IMR-90 (cell line): ENCODE measurements around the gene ACOX1. TPM values are rescaled to one million over a fixed set of nuclear protein-coding genes. Genes with fewer than 3 reads are reported as not detected.

ENCODE experiments used
- ATAC-seq: fragments of 200-7000 bp; cut with Tn5 transposase; 2 replicates; pipeline ENCODE4 v1.9.1; 2020; ENCODE audit warnings: low read depth, mild to moderate bottlenecking, moderate library complexity
- BruUV-seq: library from RNA; stranded (reverse); fragments of 400-500 nt; replicated peaks from 2 replicates; lab custom pipeline; 2021; lab: Mats Ljungman, UMichigan
- CTCF ChIA-PET: fragments of 300-600 bp; formaldehyde crosslinking; extraction: SDS; loops from one replicate; lab custom pipeline; 2021; ENCODE audit warnings: antibody characterized with exemption; lab: Yijun Ruan, JAX
- POLR2A ChIA-PET: fragments of 300-600 bp; sonication (Branson Sonifier 250); formaldehyde crosslinking; loops from one replicate; lab custom pipeline; 2022; ENCODE audit warnings: antibody characterized with exemption; ENCODE audit not compliant: unreplicated experiment; lab: Charles Lee
- DNase-seq: peaks from one replicate; pipeline ENCODE4 v3.0.0; 2013
- H2AFZ ChIP-seq: replicated peaks from 2 replicates; pipeline ENCODE3; 2013; ENCODE audit warnings: low read length, mild to moderate bottlenecking; ENCODE audit not compliant: poor library complexity
- H2AK5ac ChIP-seq: 2 replicates; pipeline ENCODE4 v1.6.1; 2013; ENCODE audit warnings: low read depth, low read length, inconsistent platforms
- H2AK9ac ChIP-seq: replicated peaks from 2 replicates; pipeline ENCODE3; 2013; ENCODE audit warnings: mild to moderate bottlenecking, low read depth, low read length, moderate library complexity; ENCODE audit not compliant: poor library complexity
- H2BK120ac ChIP-seq: 2 replicates; pipeline ENCODE4 v1.6.1; 2013; ENCODE audit warnings: low read depth, low read length, inconsistent platforms
- H2BK15ac ChIP-seq: 3 replicates; pipeline ENCODE4 v1.6.1; 2013; ENCODE audit warnings: low read depth, low read length, inconsistent platforms
- H2BK20ac ChIP-seq: 2 replicates; pipeline ENCODE4 v1.6.1; 2013; ENCODE audit warnings: low read depth, mild to moderate bottlenecking, inconsistent platforms, low read length, moderate library complexity
- H2BK5ac ChIP-seq: 2 replicates; pipeline ENCODE4 v1.6.1; 2013; ENCODE audit warnings: mild to moderate bottlenecking, low read depth, low read length, inconsistent platforms; ENCODE audit not compliant: poor library complexity, severe bottlenecking
- H3K14ac ChIP-seq: replicated peaks from 2 replicates; pipeline ENCODE4 v1.6.1; 2013; ENCODE audit warnings: low read depth, low read length, inconsistent platforms
- H3K18ac ChIP-seq: 2 replicates; pipeline ENCODE4 v1.6.1; 2013; ENCODE audit warnings: low read depth, low read length, control low read depth
- H3K23ac ChIP-seq: 2 replicates; pipeline ENCODE4 v1.6.1; 2013; ENCODE audit warnings: low read depth, low read length, inconsistent platforms
- H3K27ac ChIP-seq: 2 replicates; pipeline ENCODE4 v1.5.1; 2013; ENCODE audit warnings: mild to moderate bottlenecking, control low read depth, low read length; ENCODE audit not compliant: insufficient read depth
- H3K27me3 ChIP-seq: 2 replicates; pipeline ENCODE4 v1.6.1; 2013; ENCODE audit warnings: low read length; ENCODE audit not compliant: control insufficient read depth, insufficient read depth
- H3K36me3 ChIP-seq: 2 replicates; pipeline ENCODE4 v1.6.1; 2013; ENCODE audit warnings: low read length, mixed read lengths; ENCODE audit not compliant: control insufficient read depth, insufficient read depth
- H3K4ac ChIP-seq: 2 replicates; pipeline ENCODE4 v1.6.1; 2013; ENCODE audit warnings: low read depth, low read length, inconsistent platforms
- H3K4me1 ChIP-seq: 2 replicates; pipeline ENCODE4 v1.6.1; 2013; ENCODE audit warnings: low read length, mixed read lengths; ENCODE audit not compliant: control insufficient read depth, insufficient read depth
- H3K4me2 ChIP-seq: 2 replicates; pipeline ENCODE4 v1.6.1; 2013; ENCODE audit warnings: low read depth, mild to moderate bottlenecking, control low read depth, low read length, moderate library complexity
- H3K4me3 ChIP-seq: 2 replicates; pipeline ENCODE4 v1.5.1; 2013; ENCODE audit warnings: low read depth, mild to moderate bottlenecking, control low read depth, low read length, moderate library complexity; ENCODE audit not compliant: insufficient read depth
- H3K56ac ChIP-seq: 2 replicates; pipeline ENCODE4 v1.6.1; 2013; ENCODE audit warnings: low read length, inconsistent platforms; ENCODE audit not compliant: insufficient read depth; ENCODE audit errors: extremely low read depth
- H3K79me1 ChIP-seq, 2 experiments: 2 replicates each; pipeline ENCODE4 v1.6.1; 2013; ENCODE audit warnings: low read length in 2 of 2, inconsistent platforms in 1 of 2, low read depth in 1 of 2
- H3K9ac ChIP-seq: 2 replicates; pipeline ENCODE4 v1.6.1; 2013; ENCODE audit warnings: low read depth, low read length, control low read depth
- H3K9me1 ChIP-seq: 2 replicates; pipeline ENCODE4 v1.6.1; 2013; ENCODE audit warnings: low read length, inconsistent platforms; ENCODE audit not compliant: insufficient read depth
- H3K9me3 ChIP-seq: 2 replicates; pipeline ENCODE4 v1.6.1; 2013; ENCODE audit warnings: low read length; ENCODE audit not compliant: control insufficient read depth, insufficient read depth
- H4K20me1 ChIP-seq: 2 replicates; pipeline ENCODE4 v1.6.1; 2013; ENCODE audit warnings: low read length, inconsistent platforms; ENCODE audit not compliant: insufficient read depth
- H4K5ac ChIP-seq: 2 replicates; pipeline ENCODE4 v1.6.1; 2013; ENCODE audit warnings: mild to moderate bottlenecking, low read depth, low read length, control low read depth
- H4K8ac ChIP-seq, 2 experiments: 2 replicates each; pipeline ENCODE4 v1.6.1; 2013; ENCODE audit warnings: low read depth in 2 of 2, low read length in 2 of 2, control low read depth in 1 of 2, inconsistent platforms in 1 of 2
- H4K91ac ChIP-seq: 2 replicates; pipeline ENCODE4 v1.6.1; 2013; ENCODE audit warnings: low read depth, low read length, inconsistent platforms; ENCODE audit not compliant: insufficient read depth
- BHLHE40 ChIP-seq: fragments of 150-350 bp; IDR thresholded peaks from 2 replicates; pipeline ENCODE4 v1.6.1; 2016; ENCODE audit warnings: mild to moderate bottlenecking, low read depth, low read length
- CEBPB ChIP-seq: IDR thresholded peaks from 2 replicates; pipeline ENCODE4 v1.6.1; 2012; ENCODE audit warnings: low read depth, low read length, improper control_type of control experiment
- CHD1 ChIP-seq: IDR thresholded peaks from 2 replicates; pipeline ENCODE4 v1.6.1; 2012; ENCODE audit warnings: low read depth, low read length, improper control_type of control experiment
- FOS ChIP-seq: fragments of 150-350 bp; IDR thresholded peaks from 2 replicates; pipeline ENCODE4 v1.6.1; 2016; ENCODE audit warnings: low read depth, low read length
- MAFK ChIP-seq: IDR thresholded peaks from 2 replicates; pipeline ENCODE4 v1.6.1; 2012; ENCODE audit warnings: low read depth, low read length, improper control_type of control experiment
- MAZ ChIP-seq: IDR thresholded peaks from 2 replicates; pipeline ENCODE4 v1.6.1; 2012; ENCODE audit warnings: low read depth, mild to moderate bottlenecking, low read length, improper control_type of control experiment, moderate library complexity, borderline replicate concordance
- MXI1 ChIP-seq: IDR thresholded peaks from 2 replicates; pipeline ENCODE4 v1.6.1; 2012; ENCODE audit warnings: low read depth, mild to moderate bottlenecking, low read length, moderate library complexity, borderline replicate concordance
- NFE2L2 ChIP-seq: fragments of 150-350 bp; IDR thresholded peaks from 2 replicates; pipeline ENCODE4 v1.6.1; 2016; ENCODE audit warnings: low read depth, mild to moderate bottlenecking, low read length
- POLR2A ChIP-seq: IDR thresholded peaks from 2 replicates; pipeline ENCODE4 v1.6.1; 2012; ENCODE audit warnings: mild to moderate bottlenecking, low read depth, low read length
- RAD21 ChIP-seq: IDR thresholded peaks from 2 replicates; pipeline ENCODE4 v1.6.1; 2012; ENCODE audit warnings: low read length, improper control_type of control experiment
- RCOR1 ChIP-seq: IDR thresholded peaks from 2 replicates; pipeline ENCODE4 v1.6.1; 2012; ENCODE audit warnings: mild to moderate bottlenecking, low read length, improper control_type of control experiment; ENCODE audit not compliant: insufficient replicate concordance
- RFX5 ChIP-seq: IDR thresholded peaks from 2 replicates; pipeline ENCODE4 v1.8.0; 2012; ENCODE audit warnings: low read depth, mild to moderate bottlenecking, low read length, moderate library complexity
- SMC3 ChIP-seq: fragments of 150-350 bp; IDR thresholded peaks from 2 replicates; pipeline ENCODE4 v1.6.1; 2016; ENCODE audit warnings: low read depth, mild to moderate bottlenecking, antibody characterized with exemption, low read length, moderate library complexity
- WGBS, 2 experiments: methylation state at CpG; one replicate each; pipeline versions ENCODE4 v1.1.5 to v1.1.7; 2013; ENCODE audit warnings: missing lambda C conversion rate in 2 of 2; ENCODE audit not compliant: insufficient read length in 1 of 2; ENCODE audit errors: extremely low coverage in 2 of 2; 5-methylcytosine and 5-hydroxymethylcytosine counted together
- dilution Hi-C: fragments of 300-500 bp; cut with HindIII; formaldehyde crosslinking; loops from one replicate; pipeline ENCODE4 v1.14.3; 2018; ENCODE audit warnings: low sequenced_read_pairs; ENCODE audit not compliant: unreplicated experiment
- in situ Hi-C: fragments of 300-500 bp; cut with MboI; formaldehyde crosslinking; loops from 3 replicates; pipeline ENCODE4 v1.14.3; 2019; ENCODE audit warnings: low sequenced_read_pairs, inconsistent platforms, mixed read lengths
- intact Hi-C: fragments of 100-400 bp; cut with micrococcal nuclease; formaldehyde crosslinking; loops from 2 replicates; pipeline ENCODE4 v1.10.0; 2022
- polyA plus RNA-seq, 3 experiments: library from polyadenylated mRNA; depleted of rRNA; stranded (reverse); fragments of >200 nt; gene quantifications; 2 replicates each; pipeline ENCODE4 v1.2.3, GENCODE V29; 2012; ENCODE audit warnings: low replicate concordance in 1 of 3
- total RNA-seq: library from RNA; depleted of rRNA; stranded (reverse); fragments of >200 nt; gene quantifications from 2 replicates; pipeline ENCODE4 v1.2.3, GENCODE V29; 2012
- TF ChIP-seq, protein P1 (sequence below): conservative IDR thresholded peaks from 2 replicates; pipeline ENCODE4 v1.5.1; 2012; ENCODE audit warnings: mild to moderate bottlenecking, low read depth, low read length, improper control_type of control experiment
- TF ChIP-seq, protein P2 (sequence below): fragments of 150-350 bp; IDR thresholded peaks from 2 replicates; pipeline ENCODE4 v1.6.1; 2016; ENCODE audit warnings: low read depth, mild to moderate bottlenecking, low read length, moderate library complexity, borderline replicate concordance
- TF ChIP-seq, protein P3 (sequence below): fragments of 150-350 bp; IDR thresholded peaks from 2 replicates; pipeline ENCODE4 v1.6.1; 2017; ENCODE audit warnings: mild to moderate bottlenecking, antibody characterized with exemption, low read length, low read depth

The ACOX1 gene
- total and polyA plus RNA-seq, 2 of the 4 experiments (the other 2 are of a cell fraction): 16.1 to 94.8 TPM

DNA sequence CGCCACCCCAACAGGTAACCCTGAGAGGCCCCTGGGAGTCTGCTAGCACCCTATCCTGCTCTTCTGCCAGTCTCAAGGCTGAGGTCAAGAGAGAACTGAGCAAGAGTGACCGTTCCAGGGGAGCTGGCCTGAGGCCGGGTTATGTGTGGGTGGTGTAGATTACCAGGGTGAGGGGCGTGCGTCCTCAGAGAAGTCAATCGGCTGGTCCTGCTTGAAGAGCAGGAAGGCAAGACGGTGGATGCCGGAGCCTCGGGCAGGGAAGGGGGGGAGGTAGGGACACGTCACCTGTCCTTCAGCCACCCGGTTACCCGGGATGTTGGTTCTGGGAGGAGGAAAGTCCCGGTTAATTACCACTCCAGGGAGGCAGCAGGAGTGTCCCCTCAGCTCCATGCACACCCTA lies 79.6 kb downstream of the ACOX1 start:
- Histone ChIP-seq H2BK15ac (no peak overlapping the region), H2BK20ac (no peak overlapping the region), H2AFZ (no peak overlapping the region), H3K9ac (no peak overlapping the region), H3K27ac (no peak overlapping the region), H4K8ac (no peak overlapping the region), H3K9me1 (peaks cover 6% of the 10 kb centered on the region; the same call in 1 of the 2 replicates), H3K4me3 (no peak overlapping the region), H3K27me3 (no peaks in the 10 kb centered on the region), H4K5ac (no peak overlapping the region), H2AK9ac (no peak overlapping the region), H3K4me2 (no peak overlapping the region), H4K20me1 (no peaks in the 10 kb centered on the region), H3K14ac (no peak overlapping the region), H3K36me3 (peaks cover 30% of the 10 kb centered on the region), H4K91ac (no peak overlapping the region), H3K79me1 (peaks cover 16 to 41% of the 10 kb centered on the region in 2 experiments), H2AK5ac (no peak overlapping the region), H3K23ac (no peak overlapping the region), H3K18ac (no peak overlapping the region), H3K56ac (no peak overlapping the region), H3K4ac (no peak overlapping the region), H2BK120ac (no peak overlapping the region), H3K9me3 (no peaks in the 10 kb centered on the region), H2BK5ac (no peak overlapping the region), H3K4me1 (peaks cover 9% of the 10 kb centered on the region)
- ChIA-PET POLR2A (no interaction called here), CTCF (no interaction called here)
- dilution Hi-C loops (no loop called here), intact Hi-C loops (no loop called here), in situ Hi-C loops (no loop called here)
- ATAC-seq (no peak), DNase-seq (no peak)
- TF ChIP-seq, protein P1, sequence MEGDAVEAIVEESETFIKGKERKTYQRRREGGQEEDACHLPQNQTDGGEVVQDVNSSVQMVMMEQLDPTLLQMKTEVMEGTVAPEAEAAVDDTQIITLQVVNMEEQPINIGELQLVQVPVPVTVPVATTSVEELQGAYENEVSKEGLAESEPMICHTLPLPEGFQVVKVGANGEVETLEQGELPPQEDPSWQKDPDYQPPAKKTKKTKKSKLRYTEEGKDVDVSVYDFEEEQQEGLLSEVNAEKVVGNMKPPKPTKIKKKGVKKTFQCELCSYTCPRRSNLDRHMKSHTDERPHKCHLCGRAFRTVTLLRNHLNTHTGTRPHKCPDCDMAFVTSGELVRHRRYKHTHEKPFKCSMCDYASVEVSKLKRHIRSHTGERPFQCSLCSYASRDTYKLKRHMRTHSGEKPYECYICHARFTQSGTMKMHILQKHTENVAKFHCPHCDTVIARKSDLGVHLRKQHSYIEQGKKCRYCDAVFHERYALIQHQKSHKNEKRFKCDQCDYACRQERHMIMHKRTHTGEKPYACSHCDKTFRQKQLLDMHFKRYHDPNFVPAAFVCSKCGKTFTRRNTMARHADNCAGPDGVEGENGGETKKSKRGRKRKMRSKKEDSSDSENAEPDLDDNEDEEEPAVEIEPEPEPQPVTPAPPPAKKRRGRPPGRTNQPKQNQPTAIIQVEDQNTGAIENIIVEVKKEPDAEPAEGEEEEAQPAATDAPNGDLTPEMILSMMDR: no peak
- no peak for TF ChIP-seq POLR2A
- TF ChIP-seq CEBPB: no peak
- no peak for TF ChIP-seq NFE2L2
- no peak for TF ChIP-seq RFX5
- TF ChIP-seq RAD21: no peak
- no peak for TF ChIP-seq FOS
- no peak for TF ChIP-seq MAFK
- TF ChIP-seq, protein P2, sequence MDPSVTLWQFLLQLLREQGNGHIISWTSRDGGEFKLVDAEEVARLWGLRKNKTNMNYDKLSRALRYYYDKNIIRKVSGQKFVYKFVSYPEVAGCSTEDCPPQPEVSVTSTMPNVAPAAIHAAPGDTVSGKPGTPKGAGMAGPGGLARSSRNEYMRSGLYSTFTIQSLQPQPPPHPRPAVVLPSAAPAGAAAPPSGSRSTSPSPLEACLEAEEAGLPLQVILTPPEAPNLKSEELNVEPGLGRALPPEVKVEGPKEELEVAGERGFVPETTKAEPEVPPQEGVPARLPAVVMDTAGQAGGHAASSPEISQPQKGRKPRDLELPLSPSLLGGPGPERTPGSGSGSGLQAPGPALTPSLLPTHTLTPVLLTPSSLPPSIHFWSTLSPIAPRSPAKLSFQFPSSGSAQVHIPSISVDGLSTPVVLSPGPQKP: no peak
- no peak for TF ChIP-seq RCOR1
- no peak for TF ChIP-seq BHLHE40
- TF ChIP-seq, protein P3, sequence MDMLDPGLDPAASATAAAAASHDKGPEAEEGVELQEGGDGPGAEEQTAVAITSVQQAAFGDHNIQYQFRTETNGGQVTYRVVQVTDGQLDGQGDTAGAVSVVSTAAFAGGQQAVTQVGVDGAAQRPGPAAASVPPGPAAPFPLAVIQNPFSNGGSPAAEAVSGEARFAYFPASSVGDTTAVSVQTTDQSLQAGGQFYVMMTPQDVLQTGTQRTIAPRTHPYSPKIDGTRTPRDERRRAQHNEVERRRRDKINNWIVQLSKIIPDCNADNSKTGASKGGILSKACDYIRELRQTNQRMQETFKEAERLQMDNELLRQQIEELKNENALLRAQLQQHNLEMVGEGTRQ: no peak
- no peak for TF ChIP-seq SMC3
- TF ChIP-seq MXI1: no peak
- no peak for TF ChIP-seq MAZ
- no peak for TF ChIP-seq CHD1
- 92% methylated on average over 5 of the region's 13 CpGs; no CpG with 5 or more reads in 1 of the 2 experiments for WGBS, 2 experiments
- no TSS peak for BruUV-seq
